ENCODE measurements around the gene MRPL28. TPM values are rescaled to one million over a fixed set of nuclear protein-coding genes. Genes with fewer than 3 reads are reported as not detected.
"Not testable (repeated sequence)": the region's sequence is repeated elsewhere in the genome, so short reads cannot be mapped to it uniquely, and the experiment has no call there.

The MRPL28 gene
- total RNA-seq, 4 donors from 2014 or later = 39.9 to 106 (median 80.7) TPM

GRCh38 chr16:336269-336668 lies 34.1 kb downstream of the MRPL28 start:
- intact Hi-C loops (cut with DNase I) = no loop called here
- 81 to 88% methylated on average over 11 of the region's 11 CpGs for WGBS, 2 donors
- no peaks in the 10 kb centered on the region for H3K27me3 ChIP-seq
- H3K36me3 ChIP-seq = no peaks in the 10 kb centered on the region
- TF ChIP-seq CTCF (IDR thresholded peaks at IDR 0.05) = no peak
- TF ChIP-seq POLR2A (IDR thresholded peaks at IDR 0.05) = no peak
- H3K4me3 ChIP-seq (replicated peaks in 1 of 3) = no peak overlapping the region
- H3K9me3 ChIP-seq = no peaks in the 10 kb centered on the region
- DNase-seq = no peak
- H3K27ac ChIP-seq = no peak overlapping the region
- no peaks in the 10 kb centered on the region for H3K4me1 ChIP-seq

GRCh38 chr16:334861-335632 lies 35.3 kb downstream of the MRPL28 start:
- WGBS, 2 donors = 90 to 93% methylated on average over 11 of the region's 11 CpGs
- intact Hi-C loops (cut with DNase I); H3K36me3 ChIP-seq; H3K27ac ChIP-seq; H3K27me3 ChIP-seq; H3K4me1 ChIP-seq; DNase-seq; H3K9me3 ChIP-seq; H3K4me3 ChIP-seq (replicated peaks in 1 of 3): not testable (repeated sequence)

GRCh38 chr16:334164-334832 lies 36.0 kb downstream of the MRPL28 start:
- H3K4me3 ChIP-seq (replicated peaks in 1 of 3); H3K36me3 ChIP-seq; H3K27me3 ChIP-seq; H3K9me3 ChIP-seq; intact Hi-C loops (cut with DNase I); H3K4me1 ChIP-seq; H3K27ac ChIP-seq; DNase-seq: not testable (repeated sequence)
- 88 to 96% methylated on average over 3 to 5 of the region's 5 CpGs for WGBS, 2 donors

GRCh38 chr16:333406-334094 lies 36.8 kb downstream of the MRPL28 start:
- intact Hi-C loops (cut with DNase I) = no loop called here
- Histone ChIP-seq H3K4me1 (no peaks in the 10 kb centered on the region), H3K27ac (no peak overlapping the region), H3K4me3 (replicated peaks in 1 of 3) (no peak overlapping the region), H3K27me3 (no peaks in the 10 kb centered on the region), H3K36me3 (no peaks in the 10 kb centered on the region), H3K9me3 (no peaks in the 10 kb centered on the region)
- DNase-seq = no peak
- TF ChIP-seq CTCF (IDR thresholded peaks at IDR 0.05) (no peak), POLR2A (IDR thresholded peaks at IDR 0.05) (no peak)
- 82 to 85% methylated on average over 6 of the region's 6 CpGs for WGBS, 2 donors

- 81 to 82% methylated on average over 6 of the region's 6 CpGs for WGBS, 2 donors
Measured at GRCh38 chr16:331181-331814, 39.0 kb downstream of the MRPL28 start.

GRCh38 chr16:330741-331140 lies 39.6 kb downstream of the MRPL28 start:
- peaks cover 16% of the 10 kb centered on the region in 2 donors for H3K4me1 ChIP-seq
- no peak overlapping the region for H3K27ac ChIP-seq
- 85 to 91% methylated on average over 2 of the region's 2 CpGs for WGBS, 2 donors
- TF ChIP-seq POLR2A (IDR thresholded peaks at IDR 0.05) = no peak
- TF ChIP-seq CTCF (IDR thresholded peaks at IDR 0.05) = no peak
- no peak overlapping the region for H3K4me3 ChIP-seq (replicated peaks in 1 of 3)
- no peaks in the 10 kb centered on the region for H3K36me3 ChIP-seq
- no peak for DNase-seq
- H3K9me3 ChIP-seq = no peaks in the 10 kb centered on the region
- H3K27me3 ChIP-seq = no peaks in the 10 kb centered on the region
- intact Hi-C loops (cut with DNase I) = no loop called here

More at GRCh38 chr16:331181-331814, 39.0 kb downstream of the MRPL28 start:
- intact Hi-C loops (cut with DNase I); H3K4me3 ChIP-seq (replicated peaks in 1 of 3); DNase-seq; H3K9me3 ChIP-seq; H3K27me3 ChIP-seq; H3K36me3 ChIP-seq; H3K27ac ChIP-seq: not testable (repeated sequence)
- peaks cover 16% of the 10 kb centered on the region in 2 donors for H3K4me1 ChIP-seq
